Natural killer cell treated with Interleukin-12 subunit alpha and Interleukin-12 subunit beta and Interleukin-15 and Interleukin-18, amount 100 ng/mL, for 72 hours (primary cell): ENCODE data around the gene ACOT7. TPM values are rescaled to one million over a fixed set of nuclear protein-coding genes. Genes with fewer than 3 reads are reported as not detected.
"Not testable (repeated sequence)": the region's sequence is repeated elsewhere in the genome, so short reads cannot be mapped to it uniquely, and the experiment has no call there.

Experiments
- ATAC-seq, 2 donors: fragments of 150-1000 bp; cut with Tn5 transposase in 1 of 2; sonication (Bioruptor Pico), chemical (Tn5 transposase) in 1 of 2; 2 replicates each; pipeline ENCODE4 v1.10.0; 2021
- DNase-seq: peaks from one replicate; pipeline ENCODE4 v3.0.0; 2022; ENCODE audit warnings: low spot score
- H3K27ac Mint-ChIP-seq, 2 donors: 1 replicate in 1 of 2; 2 replicates in 1 of 2; pipeline ENCODE4 v1.8.0; 2022; ENCODE audit warnings: mixed read lengths in 2 of 2, mild to moderate bottlenecking in 1 of 2, moderate library complexity in 1 of 2
- H3K27me3 Mint-ChIP-seq, 2 donors: 1 replicate in 1 of 2; 2 replicates in 1 of 2; pipeline ENCODE4 v1.8.0; 2022; ENCODE audit warnings: mixed read lengths in 2 of 2
- H3K36me3 Mint-ChIP-seq: one replicate; pipeline ENCODE4 v1.8.0; 2022; ENCODE audit warnings: mixed read lengths
- H3K4me1 Mint-ChIP-seq, 2 donors: 1 replicate in 1 of 2; 2 replicates in 1 of 2; pipeline ENCODE4 v1.8.0; 2022; ENCODE audit warnings: low read depth in 2 of 2, mixed read lengths in 2 of 2, mild to moderate bottlenecking in 1 of 2
- H3K4me3 Mint-ChIP-seq: one replicate; pipeline ENCODE4 v1.8.0; 2022; ENCODE audit warnings: mixed read lengths
- H3K9me3 Mint-ChIP-seq: 2 replicates; pipeline ENCODE4 v1.8.0; 2022; ENCODE audit warnings: mixed read lengths
- total RNA-seq, 2 donors: library from RNA; stranded (reverse); gene quantifications; one replicate each; pipeline ENCODE4 v1.2.3, GENCODE V29; 2022

The ACOT7 gene
- 10 to 100 TPM; 49.5 to 87.5 TPM for total RNA-seq

GRCh38 chr1:6393400-6394187 lies at the start of gene ACOT7:
Gene ACOT7 (minus strand): TSS chr1:6393767. CDS start chr1:6393399, 368 bp downstream.
- ATAC-seq (peak; percentile 95), DNase-seq (peak; percentile 91)
- Mint-ChIP-seq H3K4me3 (peak within 1 kb of the TSS; percentile 93), H3K27ac (peak within 1 kb of the TSS; percentile 83 to 89), H3K4me1 (peaks cover 20 to 22% of the 10 kb centered on the region in 2 donors), H3K36me3 (no peaks in the 10 kb centered on the region), H3K27me3 (no peaks in the 10 kb centered on the region), H3K9me3 (no peaks in the 10 kb centered on the region)

GRCh38 chr1:6441586-6441985 lies 48.0 kb upstream of the ACOT7 start:
- ATAC-seq (no peak), DNase-seq (no peak)
- Mint-ChIP-seq H3K4me3 (no peak overlapping the region), H3K27ac (no peak overlapping the region), H3K36me3 (no peaks in the 10 kb centered on the region), H3K27me3 (peaks cover 23 to 24% of the 10 kb centered on the region in 2 donors), H3K9me3 (no peaks in the 10 kb centered on the region), H3K4me1 (peaks cover 10 to 14% of the 10 kb centered on the region in 2 donors)

GRCh38 chr1:6440198-6441126 lies 46.9 kb upstream of the ACOT7 start:
- no peaks in the 10 kb centered on the region for H3K36me3 Mint-ChIP-seq
- H3K27ac Mint-ChIP-seq = no peak overlapping the region
- peak; percentile 81 for DNase-seq
- H3K4me3 Mint-ChIP-seq = peak overlapping the region; percentile 32
- H3K9me3 Mint-ChIP-seq = no peaks in the 10 kb centered on the region
- ATAC-seq = peak; percentile 89 to 94
- H3K27me3 Mint-ChIP-seq = peaks cover 23 to 24% of the 10 kb centered on the region in 2 donors
- H3K4me1 Mint-ChIP-seq = peaks cover 10 to 14% of the 10 kb centered on the region in 2 donors

GRCh38 chr1:6438047-6438525 lies 44.5 kb upstream of the ACOT7 start:
- no peaks in the 10 kb centered on the region for H3K9me3 Mint-ChIP-seq
- ATAC-seq (peak; percentile 58 to 66), DNase-seq (no peak)
- H3K36me3 Mint-ChIP-seq = no peaks in the 10 kb centered on the region
- H3K27me3 Mint-ChIP-seq = peaks cover 18 to 23% of the 10 kb centered on the region in 2 donors
- H3K4me1 Mint-ChIP-seq = peaks cover 10% of the 10 kb centered on the region in 2 donors
- peak overlapping the region; percentile 30 for H3K4me3 Mint-ChIP-seq
- H3K27ac Mint-ChIP-seq = peak overlapping the region in 1 of 2 donors; percentile 21

GRCh38 chr1:6437012-6437700 lies 43.6 kb upstream of the ACOT7 start:
- H3K4me1 Mint-ChIP-seq = peaks cover 10% of the 10 kb centered on the region in 2 donors
- H3K27ac Mint-ChIP-seq, H3K4me3 Mint-ChIP-seq, DNase-seq, ATAC-seq, H3K36me3 Mint-ChIP-seq, H3K9me3 Mint-ChIP-seq: not testable (repeated sequence)
- H3K27me3 Mint-ChIP-seq = peaks cover 18 to 23% of the 10 kb centered on the region in 2 donors

GRCh38 chr1:6436277-6436676 lies 42.7 kb upstream of the ACOT7 start:
- H3K27ac Mint-ChIP-seq, H3K36me3 Mint-ChIP-seq, H3K4me3 Mint-ChIP-seq, H3K9me3 Mint-ChIP-seq, DNase-seq, ATAC-seq: not testable (repeated sequence)
- Mint-ChIP-seq H3K4me1 (peaks cover 10% of the 10 kb centered on the region in 2 donors), H3K27me3 (peaks cover 18 to 23% of the 10 kb centered on the region in 2 donors)

- no peaks in the 10 kb centered on the region for H3K9me3 Mint-ChIP-seq
- DNase-seq = no peak
- no peak overlapping the region for H3K27ac Mint-ChIP-seq
- no peaks in the 10 kb centered on the region for H3K36me3 Mint-ChIP-seq
- ATAC-seq = no peak
- H3K27me3 Mint-ChIP-seq = peaks cover 18 to 20% of the 10 kb centered on the region in 2 donors
- no peak overlapping the region for H3K4me3 Mint-ChIP-seq
- peaks cover 10% of the 10 kb centered on the region in 2 donors for H3K4me1 Mint-ChIP-seq
Measured at GRCh38 chr1:6435547-6435946, 42.0 kb upstream of the ACOT7 start.

GRCh38 chr1:6435129-6435528 lies 41.6 kb upstream of the ACOT7 start:
- Mint-ChIP-seq H3K4me3 (no peak overlapping the region), H3K4me1 (peaks cover 10% of the 10 kb centered on the region in 2 donors), H3K36me3 (no peaks in the 10 kb centered on the region), H3K9me3 (no peaks in the 10 kb centered on the region), H3K27ac (no peak overlapping the region), H3K27me3 (peaks cover 18 to 21% of the 10 kb centered on the region in 2 donors)
- no peak for ATAC-seq
- DNase-seq = no peak

- H3K9me3 Mint-ChIP-seq = no peaks in the 10 kb centered on the region
- H3K27ac Mint-ChIP-seq = no peak overlapping the region
- no peak overlapping the region for H3K4me3 Mint-ChIP-seq
- no peak for ATAC-seq
- no peak for DNase-seq
- H3K36me3 Mint-ChIP-seq = no peaks in the 10 kb centered on the region
- peaks cover 11 to 19% of the 10 kb centered on the region in 2 donors for H3K27me3 Mint-ChIP-seq
- H3K4me1 Mint-ChIP-seq = peaks cover 6 to 7% of the 10 kb centered on the region in 2 donors
Measured at GRCh38 chr1:6434186-6434585, 40.6 kb upstream of the ACOT7 start.

- ATAC-seq, H3K27ac Mint-ChIP-seq, H3K9me3 Mint-ChIP-seq, H3K4me1 Mint-ChIP-seq, DNase-seq, H3K36me3 Mint-ChIP-seq, H3K4me3 Mint-ChIP-seq: not testable (repeated sequence)
- peaks cover 0 to 15% of the 10 kb centered on the region in 2 donors for H3K27me3 Mint-ChIP-seq
Measured at GRCh38 chr1:6431645-6432579, 38.3 kb upstream of the ACOT7 start.

GRCh38 chr1:6429660-6430411 lies 36.3 kb upstream of the ACOT7 start:
- not testable (repeated sequence) for H3K4me3 Mint-ChIP-seq, H3K36me3 Mint-ChIP-seq, H3K27ac Mint-ChIP-seq, DNase-seq, H3K4me1 Mint-ChIP-seq, H3K9me3 Mint-ChIP-seq, ATAC-seq
- H3K27me3 Mint-ChIP-seq = peaks cover 0 to 13% of the 10 kb centered on the region in 2 donors

GRCh38 chr1:6428453-6428852 lies 34.9 kb upstream of the ACOT7 start:
- not testable (repeated sequence) for DNase-seq, ATAC-seq, H3K9me3 Mint-ChIP-seq, H3K4me1 Mint-ChIP-seq, H3K27ac Mint-ChIP-seq, H3K36me3 Mint-ChIP-seq, H3K4me3 Mint-ChIP-seq
- peaks cover 7 to 14% of the 10 kb centered on the region in 2 donors for H3K27me3 Mint-ChIP-seq
